Upper lobe of left lung (tissue), 6 donors: ENCODE results near the gene TMEM132A. TPM values are rescaled to one million over a fixed set of nuclear protein-coding genes. Genes with fewer than 3 reads are reported as not detected.
A peak's percentile ranks its signal among the peaks of the same experiment; 100 is the strongest.
"Not testable (repeated sequence)": the region's sequence is repeated elsewhere in the genome, so short reads cannot be mapped to it uniquely, and the experiment has no call there.

Experiments used
- ATAC-seq, 2 donors: fragments of 200-7000 bp; cut with Tn5 transposase; one replicate each; pipeline ENCODE4 v1.9.1; 2022; ENCODE audit warnings: mild to moderate bottlenecking in 2 of 2, moderate library complexity in 2 of 2; ENCODE audit not compliant: low FRiP score in 2 of 2
- DNase-seq, 2 donors: peaks; one replicate each; pipeline ENCODE4 v3.0.0-alpha.2; 2019 to 2020
- H3K27ac ChIP-seq, 4 donors: fragments of 200-600 bp; sonication (generic); one replicate each; pipeline ENCODE4 v1.5.1; 2016 to 2019
- H3K27me3 ChIP-seq, 4 donors: fragments of 200-600 bp; sonication (generic); one replicate each; pipeline ENCODE4 v1.5.1; 2017 to 2019
- H3K36me3 ChIP-seq, 4 donors: fragments of 200-600 bp; sonication (generic); one replicate each; pipeline ENCODE4 v1.5.1; 2016 to 2019
- H3K4me1 ChIP-seq, 4 donors: fragments of 200-600 bp; sonication (generic); one replicate each; pipeline ENCODE4 v1.5.1; 2018 to 2019
- H3K4me3 ChIP-seq, 4 donors: fragments of 200-600 bp; sonication (generic); one replicate each; pipeline ENCODE4 v1.5.1; 2017 to 2019; ENCODE audit warnings: mild to moderate bottlenecking in 2 of 4, moderate library complexity in 1 of 4
- H3K9me3 ChIP-seq, 4 donors: fragments of 200-600 bp; sonication (generic); one replicate each; pipeline ENCODE4 v1.5.1; 2018 to 2019
- CTCF ChIP-seq, 6 experiments: fragments of 450-650 bp in 4 of 6; fragments of 200-600 bp in 2 of 6; sonication (generic) in 2 of 6; IDR thresholded peaks; one replicate each; pipeline ENCODE4 v1.5.1; 2016 to 2019; ENCODE audit warnings: antibody characterized with exemption in 6 of 6
- EP300 ChIP-seq, 4 donors: sonication (generic); formaldehyde crosslinking; IDR thresholded peaks; one replicate each; pipeline ENCODE4 v1.5.1; 2017; ENCODE audit warnings: antibody characterized with exemption in 4 of 4, control low read depth in 2 of 4
- POLR2A ChIP-seq, 4 donors: fragments of 450-650 bp; IDR thresholded peaks; one replicate each; pipeline ENCODE4 v1.5.1; 2016 to 2017; ENCODE audit warnings: antibody characterized with exemption in 4 of 4, mild to moderate bottlenecking in 2 of 4
- POLR2AphosphoS5 ChIP-seq, 2 donors: sonication (generic); formaldehyde crosslinking; IDR thresholded peaks; one replicate each; pipeline ENCODE4 v1.5.1; 2017; ENCODE audit warnings: antibody characterized with exemption in 2 of 2
- WGBS, 2 donors: methylation state at CpG; one replicate each; pipeline ENCODE4 v1.1.5; 2017 to 2018; 5-methylcytosine and 5-hydroxymethylcytosine counted together
- total RNA-seq, 6 donors: library from RNA; depleted of rRNA in 4 of 6; stranded (reverse); fragments of >200 nt in 4 of 6; gene quantifications; one replicate each; pipeline versions ENCODE4 v1.1.0 to v1.2.1, GENCODE V29; 2016 to 2021
- donor health status: DM: no; HTN: no; CAD: no; lungs with moderate emphysema.
- donor health status: DM: no; HTN: yes; CAD: no; lungs with severe emphysema.

The TMEM132A gene
- total RNA-seq, 6 donors from 2014 or later: 3.6 to 18.2 (median 9.4) TPM

DNA sequence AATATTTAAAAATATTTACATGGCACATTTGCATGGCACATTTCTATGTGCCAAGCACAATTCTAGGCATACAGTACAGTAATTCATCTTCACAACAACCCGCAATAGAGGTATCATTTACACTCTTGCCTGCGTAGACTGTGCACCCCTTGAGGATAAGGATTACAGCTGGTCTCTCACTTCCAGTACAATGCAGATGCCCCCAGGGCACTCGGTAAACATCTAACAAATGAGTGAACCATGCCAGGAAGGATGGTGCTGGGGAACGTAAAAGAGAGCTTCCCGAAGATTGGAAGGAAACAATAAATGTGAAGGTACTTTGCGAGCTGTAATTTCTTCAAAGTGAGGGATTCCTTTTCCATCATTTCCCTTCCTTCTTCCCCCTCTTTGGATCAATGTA is 19.2 kb upstream of the TMEM132A start:
- Histone ChIP-seq H3K9me3 (no peaks in the 10 kb centered on the region), H3K4me1 (peaks cover 15 to 26% (median 19%) of the 10 kb centered on the region in 4 donors), H3K27ac (peak overlapping the region in 1 of 4 donors; percentile 94), H3K4me3 (peak overlapping the region in 3 of 4 donors; percentile 88 to 96 (median 95)), H3K27me3 (no peaks in the 10 kb centered on the region), H3K36me3 (peaks cover 25 to 37% (median 34%) of the 10 kb centered on the region in 4 donors)
- whole genome bisulfite sequencing, 2 donors: 39 to 50% methylated on average over 6 of the region's 6 CpGs
- no peak for ATAC-seq
- TF ChIP-seq POLR2AphosphoS5 (IDR thresholded peaks at IDR 0.05) (no peak), POLR2A (IDR thresholded peaks at IDR 0.05) (no peak), EP300 (IDR thresholded peaks at IDR 0.05) (no peak), CTCF (IDR thresholded peaks at IDR 0.05) (no peak)
- no peak for DNase-seq

- no peaks in the 10 kb centered on the region for H3K27me3 ChIP-seq
- peaks cover 19 to 26% (median 22%) of the 10 kb centered on the region in 4 donors for H3K4me1 ChIP-seq
- peaks cover 23 to 31% (median 28%) of the 10 kb centered on the region in 4 donors for H3K36me3 ChIP-seq
- no peaks in the 10 kb centered on the region for H3K9me3 ChIP-seq
- WGBS, 2 donors: 7 to 11% methylated on average over 14 to 16 of the region's 16 CpGs
- H3K27ac ChIP-seq: peak overlapping the region; percentile 92 to 95 (median 94)
- DNase-seq: no peak
- ATAC-seq: peak in 1 of 2 donors; percentile 25
- peak overlapping the region; percentile 88 to 98 (median 96) for H3K4me3 ChIP-seq
- TF ChIP-seq POLR2A (IDR thresholded peaks at IDR 0.05): no peak
- TF ChIP-seq EP300 (IDR thresholded peaks at IDR 0.05): no peak
- TF ChIP-seq CTCF (IDR thresholded peaks at IDR 0.05): no peak
- TF ChIP-seq POLR2AphosphoS5 (IDR thresholded peaks at IDR 0.05): no peak
Observed at GRCh38 chr11:60905551-60906113, 18.6 kb upstream of the TMEM132A start.

- Histone ChIP-seq H3K4me3 (peak within 1 kb of the TSS; percentile 88 to 98 (median 96)), H3K27me3 (no peaks in the 10 kb centered on the region), H3K4me1 (peaks cover 26 to 29% (median 27%) of the 10 kb centered on the region in 4 donors), H3K9me3 (no peaks in the 10 kb centered on the region), H3K27ac (peak within 1 kb of the TSS; percentile 92 to 95 (median 94)), H3K36me3 (peaks cover 16 to 24% (median 21%) of the 10 kb centered on the region in 4 donors)
- DNase-seq (peak; percentile 94 to 96), ATAC-seq (peak; percentile 97 to 98)
- WGBS, 2 donors: 1% methylated on average over 17 to 47 of the region's 75 CpGs
- TF ChIP-seq CTCF (IDR thresholded peaks at IDR 0.05) (peak in 1 of 6 experiments; percentile 9), EP300 (IDR thresholded peaks at IDR 0.05) (peak in 1 of 4 donors; percentile 51), POLR2A (IDR thresholded peaks at IDR 0.05) (peak in 1 of 4 donors; percentile 80), POLR2AphosphoS5 (IDR thresholded peaks at IDR 0.05) (peak; percentile 82 to 89)
Observed at GRCh38 chr11:60906132-60906972, 17.9 kb upstream of the TMEM132A start, which contains the start of gene PRPF19. Gene PRPF19, minus strand, starts transcription at chr11:60906585. Its CDS starts 203 bp downstream, at chr11:60906382.

DNA sequence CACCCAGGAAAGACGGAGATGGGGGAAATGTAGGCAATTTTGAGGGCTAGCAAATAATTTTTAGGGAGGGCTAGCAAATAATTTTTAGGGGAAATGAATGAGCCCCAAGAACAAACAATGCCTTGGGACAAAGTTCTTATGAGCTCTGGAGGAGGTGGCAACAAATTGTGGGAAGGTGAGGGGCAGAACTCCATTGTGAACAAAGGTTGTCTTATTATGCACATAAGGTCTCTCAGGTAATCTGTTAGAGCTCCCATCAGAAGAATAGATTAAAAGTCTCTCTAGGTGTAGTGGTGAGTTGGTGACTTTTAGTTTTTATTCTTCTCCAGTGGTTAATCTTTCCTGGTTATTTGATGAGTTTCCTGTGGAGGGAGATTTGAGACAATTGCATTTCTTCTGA is 15.5 kb upstream of the TMEM132A start:
- TF ChIP-seq POLR2AphosphoS5 (IDR thresholded peaks at IDR 0.05) (no peak), EP300 (IDR thresholded peaks at IDR 0.05) (no peak), CTCF (IDR thresholded peaks at IDR 0.05) (no peak), POLR2A (IDR thresholded peaks at IDR 0.05) (no peak)
- Histone ChIP-seq H3K4me1 (peaks cover 35 to 42% (median 37%) of the 10 kb centered on the region in 4 donors), H3K27me3 (no peaks in the 10 kb centered on the region), H3K27ac (no peak overlapping the region), H3K9me3 (no peaks in the 10 kb centered on the region), H3K4me3 (no peak overlapping the region), H3K36me3 (no peaks in the 10 kb centered on the region)
- no peak for DNase-seq
- no peak for ATAC-seq
- 0 to 31% methylated on average over 1 of the region's 1 CpG for WGBS, 2 donors

DNA sequence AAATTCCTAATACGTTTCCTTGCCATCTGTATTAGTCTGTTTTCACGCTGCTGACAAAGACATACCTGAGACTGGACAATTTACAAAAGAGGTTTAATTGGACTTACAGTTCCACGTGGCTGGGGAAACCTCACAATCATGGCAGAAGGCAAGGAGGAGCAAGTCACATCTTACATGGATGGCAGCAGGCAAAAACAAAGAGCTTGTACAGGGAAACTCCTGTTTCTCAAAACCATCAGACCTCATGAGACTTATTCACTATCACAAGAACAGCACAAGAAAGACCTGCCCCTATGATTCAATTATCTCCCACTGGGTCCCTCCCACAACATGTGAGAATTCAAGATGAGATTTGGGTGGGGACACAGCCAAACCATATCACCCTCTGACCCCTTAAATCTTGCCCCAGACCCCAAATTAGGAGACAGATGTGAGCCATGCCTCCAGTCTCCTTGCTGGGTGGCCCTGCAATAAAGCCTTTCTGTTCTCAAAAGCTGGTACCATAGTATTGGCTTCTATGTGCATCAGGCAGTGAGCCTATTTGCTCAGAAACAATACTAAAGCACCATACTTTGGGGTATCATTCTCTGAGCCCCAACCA is 14.5 kb upstream of the TMEM132A start:
- H3K27me3 ChIP-seq, ATAC-seq, H3K4me3 ChIP-seq, H3K27ac ChIP-seq, DNase-seq, H3K36me3 ChIP-seq, H3K9me3 ChIP-seq: not testable (repeated sequence)
- WGBS, 2 donors: 78 to 81% methylated on average over 3 of the region's 3 CpGs
- H3K4me1 ChIP-seq: peaks cover 30 to 41% (median 36%) of the 10 kb centered on the region in 4 donors
